H1 (cell line): ENCODE data around the gene LNPK. TPM values are rescaled to one million over a fixed set of nuclear protein-coding genes. Genes with fewer than 3 reads are reported as not detected.

ENCODE experiments used
- CTCF ChIA-PET: fragments of 300-600 bp; sonication (Branson Sonifier 250); formaldehyde crosslinking; loops from one replicate; lab custom pipeline; 2021; ENCODE audit not compliant: partially characterized antibody; lab: Charles Lee
- POLR2A ChIA-PET: fragments of 300-600 bp; sonication (Branson Sonifier 250); formaldehyde crosslinking; loops from one replicate; lab custom pipeline; 2021; ENCODE audit warnings: inconsistent platforms; ENCODE audit not compliant: partially characterized antibody; lab: Charles Lee
- DNase-seq, 2 experiments: peaks; one replicate each; pipeline versions ENCODE4 v3.0.0 to v3.0.0-alpha.2; 2010 to 2022; ENCODE audit warnings: low spot score in 2 of 2, low read depth in 1 of 2, mixed read lengths in 1 of 2
- FAIRE-seq: peaks from 2 replicates; lab custom pipeline; 2011; peaks lifted over from hg19 to GRCh38; lab: Jason Lieb, UNC
- H2AFZ ChIP-seq: 2 replicates; pipeline ENCODE4 v1.8.1; 2012; ENCODE audit warnings: low read length, inconsistent platforms
- H2AK5ac ChIP-seq: 2 replicates; pipeline ENCODE4 v1.6.1; 2013; ENCODE audit warnings: low read depth, low read length
- H2BK120ac ChIP-seq: replicated peaks from 2 replicates; pipeline ENCODE3; 2013; ENCODE audit warnings: low read depth, low read length, inconsistent platforms
- H2BK12ac ChIP-seq: 2 replicates; pipeline ENCODE4 v1.6.1; 2013; ENCODE audit warnings: low read depth, low read length
- H2BK15ac ChIP-seq: 2 replicates; pipeline ENCODE4 v1.6.1; 2013; ENCODE audit warnings: low read length
- H2BK20ac ChIP-seq: 2 replicates; pipeline ENCODE4 v1.6.1; 2013; ENCODE audit warnings: low read length
- H2BK5ac ChIP-seq: 2 replicates; pipeline ENCODE4 v1.6.1; 2013; ENCODE audit warnings: low read depth, low read length
- H3K14ac ChIP-seq: 2 replicates; pipeline ENCODE4 v1.6.1; 2013; ENCODE audit warnings: inconsistent platforms; ENCODE audit not compliant: insufficient read length
- H3K18ac ChIP-seq: 2 replicates; pipeline ENCODE4 v1.6.1; 2013; ENCODE audit warnings: low read length; ENCODE audit errors: extremely low read depth
- H3K23ac ChIP-seq: 2 replicates; pipeline ENCODE4 v1.6.1; 2013; ENCODE audit warnings: inconsistent platforms; ENCODE audit not compliant: insufficient read length
- H3K23me2 ChIP-seq: 2 replicates; pipeline ENCODE4 v1.6.1; 2013; ENCODE audit warnings: low read depth, low read length
- H3K27ac ChIP-seq: 2 replicates; pipeline ENCODE4 v1.6.1; 2011; ENCODE audit warnings: low read depth, low read length, inconsistent platforms
- H3K27me3 ChIP-seq, 4 experiments: replicated peaks in 1 of 4; 1 replicate in 1 of 4; 2 replicates in 3 of 4; pipeline versions ENCODE4 v1.6.1 to v1.8.1; 2011 to 2013; ENCODE audit warnings: low read length in 3 of 4, mild to moderate bottlenecking in 3 of 4, inconsistent platforms in 2 of 4, mixed read lengths in 2 of 4, moderate library complexity in 1 of 4; ENCODE audit not compliant: control insufficient read depth in 3 of 4, insufficient read depth in 3 of 4; ENCODE audit errors: extremely low read depth in 1 of 4
- H3K36me3 ChIP-seq, 4 experiments: 2 replicates each; pipeline versions ENCODE4 v1.6.1 to v1.8.1; 2011 to 2013; ENCODE audit warnings: mild to moderate bottlenecking in 4 of 4, low read length in 3 of 4, moderate library complexity in 2 of 4, control low read depth in 1 of 4, inconsistent platforms in 1 of 4; ENCODE audit not compliant: insufficient read depth in 4 of 4, control insufficient read depth in 2 of 4
- H3K4ac ChIP-seq: replicated peaks from 2 replicates; pipeline ENCODE3; 2013; ENCODE audit warnings: low read length, low read depth, mixed read lengths, inconsistent platforms; ENCODE audit not compliant: insufficient read length
- H3K4me1 ChIP-seq, 4 experiments: replicated peaks in 1 of 4; 1 replicate in 1 of 4; 2 replicates in 3 of 4; pipeline versions ENCODE4 v1.6.1 to v1.8.1; 2011 to 2013; ENCODE audit warnings: low read length in 3 of 4, inconsistent platforms in 2 of 4, mixed read lengths in 1 of 4; ENCODE audit not compliant: insufficient read depth in 4 of 4, control insufficient read depth in 3 of 4
- H3K4me2 ChIP-seq, 2 experiments: 2 replicates each; pipeline versions ENCODE4 v1.6.1 to v1.8.1; 2011 to 2013; ENCODE audit warnings: low read depth in 2 of 2, low read length in 2 of 2, control low read depth in 1 of 2, inconsistent platforms in 1 of 2, mild to moderate bottlenecking in 1 of 2; ENCODE audit not compliant: insufficient read depth in 1 of 2
- H3K4me3 ChIP-seq, 4 experiments: fragments of 200-600, 300-600 bp in 1 of 4; sonication (generic), shearing (Covaris generic), sonication (Bioruptor Twin) in 1 of 4; 2 replicates each; pipeline versions ENCODE4 v1.5.1 to v1.8.1; 2011 to 2016; ENCODE audit warnings: low read length in 4 of 4, low read depth in 3 of 4, control low read depth in 2 of 4, inconsistent platforms in 2 of 4, mild to moderate bottlenecking in 2 of 4, mixed read lengths in 1 of 4, moderate library complexity in 1 of 4; ENCODE audit not compliant: insufficient read depth in 2 of 4; ENCODE audit errors: extremely low read depth in 1 of 4
- H3K56ac ChIP-seq: replicated peaks from 2 replicates; pipeline ENCODE3; 2013; ENCODE audit warnings: low read depth, mild to moderate bottlenecking, mixed read lengths, low read length, inconsistent platforms; ENCODE audit not compliant: insufficient read length
- H3K79me1 ChIP-seq: 2 replicates; pipeline ENCODE4 v1.6.1; 2013; ENCODE audit warnings: low read depth, low read length, control low read depth
- H3K79me2 ChIP-seq, 2 experiments: 2 replicates each; pipeline versions ENCODE4 v1.6.1 to v1.8.1; 2012 to 2013; ENCODE audit warnings: low read length in 2 of 2, mild to moderate bottlenecking in 2 of 2, inconsistent platforms in 1 of 2; ENCODE audit not compliant: insufficient read depth in 2 of 2, control insufficient read depth in 1 of 2
- H3K9ac ChIP-seq, 4 experiments: replicated peaks in 1 of 4; 1 replicate in 1 of 4; 2 replicates in 3 of 4; pipeline versions ENCODE4 v1.6.1 to v1.8.1; 2011 to 2013; ENCODE audit warnings: low read depth in 3 of 4, low read length in 3 of 4, control low read depth in 2 of 4, mild to moderate bottlenecking in 2 of 4, moderate library complexity in 2 of 4, inconsistent platforms in 1 of 4; ENCODE audit errors: extremely low read depth in 1 of 4
- H3K9me3 ChIP-seq, 2 experiments: 2 replicates each; pipeline versions ENCODE4 v1.6.1 to v1.8.1; 2012 to 2013; ENCODE audit warnings: mild to moderate bottlenecking in 2 of 2, moderate library complexity in 2 of 2, control low read depth in 1 of 2, inconsistent platforms in 1 of 2, low read depth in 1 of 2, low read length in 1 of 2, mixed read lengths in 1 of 2; ENCODE audit not compliant: insufficient read depth in 2 of 2
- H4K20me1 ChIP-seq, 2 experiments: replicated peaks in 1 of 2; 2 replicates each; pipeline versions ENCODE3 to v1.8.1; 2011 to 2013; ENCODE audit warnings: inconsistent platforms in 2 of 2, low read length in 2 of 2, mild to moderate bottlenecking in 1 of 2; ENCODE audit not compliant: insufficient read depth in 2 of 2, control insufficient read depth in 1 of 2
- H4K5ac ChIP-seq: 2 replicates; pipeline ENCODE4 v1.6.1; 2013; ENCODE audit warnings: low read length, low read depth, mixed read lengths, inconsistent platforms; ENCODE audit not compliant: insufficient read length
- H4K8ac ChIP-seq: 2 replicates; pipeline ENCODE4 v1.8.0; 2013; ENCODE audit warnings: mild to moderate bottlenecking, moderate library complexity, low read length, inconsistent platforms; ENCODE audit not compliant: insufficient read depth; ENCODE audit errors: extremely low read depth
- H4K91ac ChIP-seq: replicated peaks from 2 replicates; pipeline ENCODE3; 2013; ENCODE audit warnings: low read length, mixed read lengths, inconsistent platforms; ENCODE audit not compliant: insufficient read length
- CBX8 ChIP-seq: fragments of 300-800, 300-1000 bp; sonication (generic); IDR thresholded peaks from 2 replicates; pipeline ENCODE4 v1.7.1; 2016; ENCODE audit warnings: low read depth, low read length, borderline replicate concordance
- EP300 ChIP-seq, 2 experiments: IDR thresholded peaks; 1 replicate in 1 of 2; 2 replicates in 1 of 2; pipeline ENCODE4 v1.6.1; 2011 to 2012; ENCODE audit warnings: low read depth in 2 of 2, low read length in 2 of 2, mild to moderate bottlenecking in 2 of 2, borderline replicate concordance in 1 of 2, inconsistent platforms in 1 of 2, moderate library complexity in 1 of 2
- HDAC2 ChIP-seq, 2 experiments: fragments of 300-600 bp in 1 of 2; sonication (generic) in 1 of 2; IDR thresholded peaks; 2 replicates each; pipeline ENCODE4 v1.6.1; 2011 to 2012; ENCODE audit warnings: low read depth in 2 of 2, low read length in 2 of 2, mild to moderate bottlenecking in 2 of 2, moderate library complexity in 2 of 2, borderline replicate concordance in 1 of 2, inconsistent platforms in 1 of 2
- MAFK ChIP-seq: IDR thresholded peaks from 2 replicates; pipeline ENCODE4 v1.6.1; 2012; ENCODE audit warnings: low read depth, mild to moderate bottlenecking, improper control_type of control experiment, low read length
- PHF8 ChIP-seq: fragments of 200-600 bp; sonication (generic); conservative IDR thresholded peaks from 2 replicates; pipeline ENCODE4 v1.7.1; 2012; ENCODE audit warnings: low read depth, mild to moderate bottlenecking, inconsistent platforms, low read length, moderate library complexity
- POU5F1 ChIP-seq: IDR thresholded peaks from 2 replicates; pipeline ENCODE4 v1.6.1; 2011; ENCODE audit warnings: low read depth, mild to moderate bottlenecking, low read length, moderate library complexity
- RBBP5 ChIP-seq: IDR thresholded peaks from 2 replicates; pipeline ENCODE4 v1.7.1; 2012; ENCODE audit warnings: low read depth, mild to moderate bottlenecking, inconsistent platforms, low read length, moderate library complexity, borderline replicate concordance
- RNF2 ChIP-seq: fragments of 200-900, 300-1000 bp; sonication (generic); IDR thresholded peaks from 2 replicates; pipeline ENCODE4 v1.7.1; 2016; ENCODE audit warnings: borderline replicate concordance, low read depth, mild to moderate bottlenecking, antibody characterized with exemption, low read length; ENCODE audit not compliant: poor library complexity, severe bottlenecking; ENCODE audit errors: missing control alignments
- SIRT6 ChIP-seq: IDR thresholded peaks from one replicate; pipeline ENCODE4 v1.7.1; 2012; ENCODE audit warnings: low read length, inconsistent platforms
- SP1 ChIP-seq: IDR thresholded peaks from 2 replicates; pipeline ENCODE4 v1.6.1; 2011; ENCODE audit warnings: low read depth, low read length
- WGBS, 2 experiments: shearing (Covaris generic) in 1 of 2; methylation state at CpG; one replicate each; pipeline versions ENCODE4 v1.1.6 to v1.1.7; 2013 to 2015; ENCODE audit warnings: low lambda C conversion rate in 2 of 2, mixed read lengths in 2 of 2, inconsistent platforms in 1 of 2, low coverage in 1 of 2, missing lambda C conversion rate in 1 of 2; ENCODE audit not compliant: insufficient replicate concordance in 2 of 2, insufficient coverage in 1 of 2, insufficient read length in 1 of 2; ENCODE audit errors: extremely low coverage in 1 of 2, missing lambda C conversion rate in 1 of 2; 5-methylcytosine and 5-hydroxymethylcytosine counted together
- polyA plus RNA-seq, 7 experiments: library from polyadenylated mRNA; depleted of rRNA in 3 of 7; stranded (reverse) in 5 of 7; unstranded in 2 of 7; fragments of >200 nt in 5 of 7; fragments of 200-250 nt in 2 of 7; gene quantifications; 1 replicate in 5 of 7; 2 replicates in 1 of 7; 4 replicates in 1 of 7; pipeline versions ENCODE4 v1.2.1 to v1.2.3, GENCODE V29; 2011 to 2013; ENCODE audit warnings: missing spikeins in 2 of 7, mixed read lengths in 2 of 7
- total RNA-seq: library from RNA; stranded (reverse); fragmentation: NEBNext Ultra II Directional; extraction: Animal tissue kit (Norgen Biotek cat#: 25700); gene quantifications from 2 replicates; pipeline ENCODE4 v1.2.1, GENCODE V29; 2021

The LNPK gene
- total and polyA plus RNA-seq, 2 of the 8 experiments (the other 6 are each of a cell fraction or from before 2014, with no cell fraction given), result 3.1 to 10.3 TPM

DNA sequence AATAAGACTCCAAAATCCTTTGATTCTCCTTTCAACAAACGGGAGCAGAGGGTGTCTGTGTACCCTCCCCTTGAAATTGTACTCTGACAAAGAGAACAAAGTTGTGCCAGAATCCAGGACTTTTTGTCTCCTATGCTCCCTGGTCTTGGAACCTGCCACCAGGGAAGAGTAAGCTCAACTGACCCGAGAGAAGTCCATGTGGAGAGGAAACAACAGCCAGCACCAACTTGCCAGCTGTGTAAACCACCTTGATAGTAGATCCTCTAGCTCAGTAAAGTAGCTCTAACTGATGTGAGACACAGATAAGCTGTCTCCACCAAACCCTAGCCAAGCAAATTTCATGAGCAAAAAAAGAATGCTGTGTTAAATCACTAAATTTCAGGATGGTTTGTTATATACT, 46.9 kb downstream of the LNPK start:
- H3K56ac ChIP-seq, result no peak overlapping the region
- H3K27me3 ChIP-seq, result no peaks in the 10 kb centered on the region
- H2BK5ac ChIP-seq, result no peak overlapping the region
- H3K9me3 ChIP-seq, result no peaks in the 10 kb centered on the region
- H3K79me2 ChIP-seq, result no peaks in the 10 kb centered on the region
- no peak overlapping the region; the same call in 1 of the 2 replicates for H3K27ac ChIP-seq
- H2BK20ac ChIP-seq, result no peak overlapping the region
- H4K8ac ChIP-seq, result no peak overlapping the region
- CTCF ChIA-PET, result no interaction called here
- H4K20me1 ChIP-seq, result no peaks in the 10 kb centered on the region
- H3K4me2 ChIP-seq, result no peak overlapping the region
- H3K4ac ChIP-seq, result no peak overlapping the region
- no peak overlapping the region for H2BK120ac ChIP-seq
- H4K5ac ChIP-seq, result no peak overlapping the region
- H3K18ac ChIP-seq, result no peak overlapping the region
- H2BK15ac ChIP-seq, result no peak overlapping the region
- H3K14ac ChIP-seq, result no peak overlapping the region
- H3K9ac ChIP-seq, result no peak overlapping the region
- DNase-seq (no peak), FAIRE-seq (no peak)
- H2BK12ac ChIP-seq, result no peak overlapping the region
- H3K23me2 ChIP-seq, result no peaks in the 10 kb centered on the region
- H3K4me1 ChIP-seq, result no peaks in the 10 kb centered on the region; a peak in 1 of 7 replicates
- H4K91ac ChIP-seq, result no peak overlapping the region
- no peaks in the 10 kb centered on the region for H3K79me1 ChIP-seq
- H3K4me3 ChIP-seq, result no peak overlapping the region
- H3K36me3 ChIP-seq, result no peaks in the 10 kb centered on the region
- no peak overlapping the region for H3K23ac ChIP-seq
- TF ChIP-seq RNF2 (no peak), SP1 (no peak), PHF8 (no peak), MAFK (no peak), SIRT6 (no peak), POU5F1 (no peak), RBBP5 (no peak), HDAC2 (IDR thresholded peaks at IDR 0.05; ENCODE audit: borderline replicate concordance in 1 of 2, low read depth in 2 of 2, low read length in 2 of 2) (no peak), EP300 (IDR thresholded peaks at IDR 0.05; ENCODE audit: borderline replicate concordance in 1 of 2, low read depth in 2 of 2, low read length in 2 of 2) (no peak), CBX8 (no peak)
- H2AK5ac ChIP-seq, result no peak overlapping the region
- 84% methylated on average over 2 of the region's 2 CpGs; no CpG with 5 or more reads in 1 of the 2 experiments for WGBS, 2 experiments
- H2AFZ ChIP-seq, result no peak overlapping the region
- POLR2A ChIA-PET, result no interaction called here
